Kidney (tissue), 14 donors: ENCODE data around the gene IER3. TPM values are rescaled to one million over a fixed set of nuclear protein-coding genes. Genes with fewer than 3 reads are reported as not detected.

ENCODE experiments used
- DNase-seq, 5 donors: peaks; one replicate each; pipeline ENCODE4 v3.0.0-alpha.2; 2013 to 2020
- FAIRE-seq: peaks from 2 replicates; lab custom pipeline; 2012; peaks lifted over from hg19 to GRCh38; lab: Jason Lieb, UNC
- H3K27ac ChIP-seq, 2 donors: one replicate each; pipeline ENCODE4 v1.7.0; 2013; ENCODE audit warnings: low read depth in 2 of 2, low read length in 2 of 2, inconsistent platforms in 1 of 2
- H3K27me3 ChIP-seq: one replicate; pipeline ENCODE4 v1.7.1; 2013; ENCODE audit warnings: low read length, inconsistent platforms; ENCODE audit not compliant: control insufficient read depth, insufficient read depth
- H3K36me3 ChIP-seq, 3 donors: one replicate each; pipeline versions ENCODE4 v1.7.0 to v1.7.1; 2013; ENCODE audit warnings: low read length in 3 of 3, control low read depth in 1 of 3, inconsistent platforms in 1 of 3; ENCODE audit not compliant: insufficient read depth in 3 of 3, control insufficient read depth in 2 of 3
- H3K4me1 ChIP-seq, 3 donors: one replicate each; pipeline versions ENCODE4 v1.7.0 to v1.7.1; 2013; ENCODE audit warnings: low read length in 3 of 3, inconsistent platforms in 1 of 3, low read depth in 1 of 3; ENCODE audit not compliant: control insufficient read depth in 2 of 3, insufficient read depth in 2 of 3
- H3K4me3 ChIP-seq, 3 donors: one replicate each; pipeline versions ENCODE4 v1.7.0 to v1.8.1; 2013; ENCODE audit warnings: low read length in 3 of 3, control low read depth in 1 of 3, inconsistent platforms in 1 of 3
- H3K9ac ChIP-seq, 3 donors: one replicate each; pipeline versions ENCODE4 v1.7.0 to v1.7.1; 2013; ENCODE audit warnings: low read length in 3 of 3, control low read depth in 1 of 3, inconsistent platforms in 1 of 3
- H3K9me3 ChIP-seq, 3 donors: one replicate each; pipeline versions ENCODE4 v1.7.0 to v1.7.1; 2013; ENCODE audit warnings: low read length in 3 of 3, control low read depth in 1 of 3, inconsistent platforms in 1 of 3; ENCODE audit not compliant: control insufficient read depth in 2 of 3, insufficient read depth in 1 of 3
- CTCF ChIP-seq: IDR thresholded peaks from 3 replicates; pipeline ENCODE4 v1.5.1; 2012; ENCODE audit warnings: mild to moderate bottlenecking, moderate library complexity, borderline replicate concordance; ENCODE audit not compliant: insufficient read depth; ENCODE audit errors: extremely low read depth
- intact Hi-C: fragments of 100-400 bp; cut with DNase I; formaldehyde crosslinking; loops from one replicate; pipeline ENCODE4 v1.11.1; 2022
- polyA plus RNA-seq: library from polyadenylated mRNA; stranded (reverse); fragments of 350-450 nt; fragmentation: Illumina TruSeq; extraction: RNeasy Lipid Tissue Mini Kit (QIAGEN cat#74804); gene quantifications from one replicate; pipeline ENCODE4 v1.2.3, GENCODE V29; 2014; ENCODE audit warnings: low read depth, low replicate concordance; ENCODE audit not compliant: insufficient read depth
- total RNA-seq: library from RNA; stranded (reverse); fragmentation: NEBNext Ultra II Directional; extraction: Animal tissue kit (Norgen Biotek cat#: 25700); gene quantifications from one replicate; pipeline ENCODE4 v1.2.1, GENCODE V29; 2021
- donor health status: control.
- donor health status: control.
- donor health status: control.
- donor health status: control.
- donor health status: control.
- donor health status: DM: yes; HTN: yes; CAD: no.
- donor health status: Normal renal cell carcinoma (clear cell type).

Gene IER3
- total and polyA plus RNA-seq, 2 donors from 2014 or later: 59.5 to 94.3 TPM

- Histone ChIP-seq H3K9ac (peak overlapping the region in 1 of 3 donors; percentile 53), H3K4me1 (peaks cover 0 to 12% (median 11%) of the 10 kb centered on the region in 3 donors), H3K27ac (peak overlapping the region; percentile 36 to 63), H3K9me3 (no peaks in the 10 kb centered on the region), H3K36me3 (no peaks in the 10 kb centered on the region), H3K4me3 (no peak overlapping the region), H3K27me3 (no peaks in the 10 kb centered on the region)
- TF ChIP-seq CTCF: no peak
- no peak for DNase-seq
- intact Hi-C loops: no loop called here
- FAIRE-seq: no peak
Measured at GRCh38 chr6:30769853-30770524, 25.6 kb upstream of the IER3 start.

- intact Hi-C loops: no loop called here
Measured at GRCh38 chr6:30769088-30769852, 24.9 kb upstream of the IER3 start.

GRCh38 chr6:30768634-30769087, 24.3 kb upstream of the IER3 start:
- no peak for FAIRE-seq
- H3K4me1 ChIP-seq: peaks cover 0 to 22% (median 19%) of the 10 kb centered on the region in 3 donors

More at GRCh38 chr6:30769088-30769852, 24.9 kb upstream of the IER3 start:
- Histone ChIP-seq H3K36me3 (no peaks in the 10 kb centered on the region), H3K27me3 (no peaks in the 10 kb centered on the region), H3K27ac (peak overlapping the region; percentile 22 to 65), H3K4me1 (peaks cover 0 to 16% (median 13%) of the 10 kb centered on the region in 3 donors), H3K4me3 (no peak overlapping the region), H3K9ac (no peak overlapping the region), H3K9me3 (no peaks in the 10 kb centered on the region)
- TF ChIP-seq CTCF: no peak
- FAIRE-seq (no peak), DNase-seq (peak in 3 of 5 donors; percentile 62 to 91 (median 66))

More at GRCh38 chr6:30768634-30769087, 24.3 kb upstream of the IER3 start:
- DNase-seq: no peak
- H3K27me3 ChIP-seq: no peaks in the 10 kb centered on the region
- no peak overlapping the region for H3K9ac ChIP-seq
- peak overlapping the region; percentile 22 to 65 for H3K27ac ChIP-seq
- H3K4me3 ChIP-seq: no peak overlapping the region
- no peaks in the 10 kb centered on the region for H3K9me3 ChIP-seq
- no peaks in the 10 kb centered on the region for H3K36me3 ChIP-seq
- intact Hi-C loops: no loop called here
- TF ChIP-seq CTCF: no peak
